Measurements from ENCODE around the gene KY. TPM values are rescaled to one million over a fixed set of nuclear protein-coding genes. Genes with fewer than 3 reads are reported as not detected.
A peak's percentile ranks its signal among the peaks of the same experiment; 100 is the strongest.

The KY gene
- polyA plus RNA-seq, 1 donor from 2014 or later, result 1.7 TPM

DNA sequence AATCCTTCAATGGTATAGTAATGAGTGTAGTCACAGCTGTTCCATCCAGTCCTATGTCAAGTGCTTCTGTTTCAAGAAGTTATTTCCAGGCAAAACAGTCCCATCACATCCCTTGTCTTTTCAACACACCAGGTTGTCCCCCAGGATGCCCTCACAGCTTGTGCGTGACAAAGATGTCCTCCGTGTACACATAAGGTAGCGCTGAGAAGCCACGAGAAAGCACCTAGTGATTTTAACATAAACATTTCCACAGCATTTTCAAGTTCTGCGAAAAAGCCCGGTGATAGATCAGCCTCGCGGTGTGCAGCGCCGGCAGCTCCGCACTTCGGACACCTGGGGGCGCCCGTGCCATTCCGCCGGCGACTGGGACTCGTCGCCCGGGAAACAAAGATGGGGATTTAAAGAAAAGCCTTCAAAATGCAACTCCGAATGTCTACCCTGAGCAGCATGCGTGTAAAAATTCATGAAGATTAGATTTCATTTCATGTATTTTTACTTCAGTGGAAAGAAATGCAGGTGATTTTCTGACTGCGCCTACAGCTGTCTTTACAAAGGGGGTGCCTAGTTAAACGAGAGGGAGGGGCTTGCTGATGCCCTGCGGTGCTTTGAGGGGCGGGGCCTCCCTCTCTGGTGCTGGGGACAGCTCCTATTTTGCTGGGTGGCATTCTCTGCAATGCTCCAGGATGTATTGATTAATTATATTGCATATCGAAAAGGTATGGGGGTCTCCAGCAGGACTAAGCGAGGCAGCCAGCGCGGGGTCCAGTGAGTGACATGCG is 49.9 kb downstream of the KY start:
- Histone ChIP-seq H3K4me3 (ENCODE audit: low read length) (peak overlapping the region; percentile 41), H3K9me3 (ENCODE audit: low read length) (no peaks in the 10 kb centered on the region), H3K9ac (ENCODE audit: low read length) (peak overlapping the region; percentile 68), H3F3A (ENCODE audit: insufficient read depth, low read length, poor library complexity, severe bottlenecking) (no peaks in the 10 kb centered on the region), H3K27me3 (ENCODE audit: insufficient read depth, low read depth, low read length) (no peaks in the 10 kb centered on the region), H2AFZ (ENCODE audit: low read depth, low read length) (peak overlapping the region; percentile 63), H3K36me3 (ENCODE audit: insufficient read depth, low read length) (no peaks in the 10 kb centered on the region), H3K27ac (ENCODE audit: low read length) (peak overlapping the region; percentile 92), H4K20me1 (ENCODE audit: insufficient read depth) (no peaks in the 10 kb centered on the region), H3K9me2 (ENCODE audit: insufficient read depth, low read length) (no peaks in the 10 kb centered on the region), H3K79me2 (replicated peaks; ENCODE audit: insufficient read depth, low read length) (no peaks in the 10 kb centered on the region), H3K4me2 (ENCODE audit: low read length) (peak overlapping the region; percentile 43)
- TF ChIP-seq, protein P1, sequence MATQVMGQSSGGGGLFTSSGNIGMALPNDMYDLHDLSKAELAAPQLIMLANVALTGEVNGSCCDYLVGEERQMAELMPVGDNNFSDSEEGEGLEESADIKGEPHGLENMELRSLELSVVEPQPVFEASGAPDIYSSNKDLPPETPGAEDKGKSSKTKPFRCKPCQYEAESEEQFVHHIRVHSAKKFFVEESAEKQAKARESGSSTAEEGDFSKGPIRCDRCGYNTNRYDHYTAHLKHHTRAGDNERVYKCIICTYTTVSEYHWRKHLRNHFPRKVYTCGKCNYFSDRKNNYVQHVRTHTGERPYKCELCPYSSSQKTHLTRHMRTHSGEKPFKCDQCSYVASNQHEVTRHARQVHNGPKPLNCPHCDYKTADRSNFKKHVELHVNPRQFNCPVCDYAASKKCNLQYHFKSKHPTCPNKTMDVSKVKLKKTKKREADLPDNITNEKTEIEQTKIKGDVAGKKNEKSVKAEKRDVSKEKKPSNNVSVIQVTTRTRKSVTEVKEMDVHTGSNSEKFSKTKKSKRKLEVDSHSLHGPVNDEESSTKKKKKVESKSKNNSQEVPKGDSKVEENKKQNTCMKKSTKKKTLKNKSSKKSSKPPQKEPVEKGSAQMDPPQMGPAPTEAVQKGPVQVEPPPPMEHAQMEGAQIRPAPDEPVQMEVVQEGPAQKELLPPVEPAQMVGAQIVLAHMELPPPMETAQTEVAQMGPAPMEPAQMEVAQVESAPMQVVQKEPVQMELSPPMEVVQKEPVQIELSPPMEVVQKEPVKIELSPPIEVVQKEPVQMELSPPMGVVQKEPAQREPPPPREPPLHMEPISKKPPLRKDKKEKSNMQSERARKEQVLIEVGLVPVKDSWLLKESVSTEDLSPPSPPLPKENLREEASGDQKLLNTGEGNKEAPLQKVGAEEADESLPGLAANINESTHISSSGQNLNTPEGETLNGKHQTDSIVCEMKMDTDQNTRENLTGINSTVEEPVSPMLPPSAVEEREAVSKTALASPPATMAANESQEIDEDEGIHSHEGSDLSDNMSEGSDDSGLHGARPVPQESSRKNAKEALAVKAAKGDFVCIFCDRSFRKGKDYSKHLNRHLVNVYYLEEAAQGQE (IDR thresholded peaks at IDR 0.05; ENCODE audit: borderline replicate concordance), result no peak
- TF ChIP-seq TAF1 (IDR thresholded peaks at IDR 0.05; ENCODE audit: low read depth), result no peak
- peak; percentile 100 for TF ChIP-seq RAD21 (conservative IDR thresholded peaks at IDR 0.05)
- no peak for TF ChIP-seq POLR2AphosphoS5 (IDR thresholded peaks at IDR 0.05)
- peak; percentile 98 for TF ChIP-seq SMC3 (conservative IDR thresholded peaks at IDR 0.05; ENCODE audit: poor library complexity)
- TF ChIP-seq EZH2 (IDR thresholded peaks at IDR 0.05; ENCODE audit: borderline replicate concordance, insufficient read depth, low read length, poor library complexity, severe bottlenecking), result no peak
- peak; percentile 22 for TF ChIP-seq EP300 (conservative IDR thresholded peaks at IDR 0.05; ENCODE audit: poor library complexity, severe bottlenecking)
- TF ChIP-seq MXI1 (conservative IDR thresholded peaks at IDR 0.05; ENCODE audit: poor library complexity, severe bottlenecking), result peak; percentile 64
- TF ChIP-seq, protein P2, sequence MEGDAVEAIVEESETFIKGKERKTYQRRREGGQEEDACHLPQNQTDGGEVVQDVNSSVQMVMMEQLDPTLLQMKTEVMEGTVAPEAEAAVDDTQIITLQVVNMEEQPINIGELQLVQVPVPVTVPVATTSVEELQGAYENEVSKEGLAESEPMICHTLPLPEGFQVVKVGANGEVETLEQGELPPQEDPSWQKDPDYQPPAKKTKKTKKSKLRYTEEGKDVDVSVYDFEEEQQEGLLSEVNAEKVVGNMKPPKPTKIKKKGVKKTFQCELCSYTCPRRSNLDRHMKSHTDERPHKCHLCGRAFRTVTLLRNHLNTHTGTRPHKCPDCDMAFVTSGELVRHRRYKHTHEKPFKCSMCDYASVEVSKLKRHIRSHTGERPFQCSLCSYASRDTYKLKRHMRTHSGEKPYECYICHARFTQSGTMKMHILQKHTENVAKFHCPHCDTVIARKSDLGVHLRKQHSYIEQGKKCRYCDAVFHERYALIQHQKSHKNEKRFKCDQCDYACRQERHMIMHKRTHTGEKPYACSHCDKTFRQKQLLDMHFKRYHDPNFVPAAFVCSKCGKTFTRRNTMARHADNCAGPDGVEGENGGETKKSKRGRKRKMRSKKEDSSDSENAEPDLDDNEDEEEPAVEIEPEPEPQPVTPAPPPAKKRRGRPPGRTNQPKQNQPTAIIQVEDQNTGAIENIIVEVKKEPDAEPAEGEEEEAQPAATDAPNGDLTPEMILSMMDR (IDR thresholded peaks at IDR 0.05; ENCODE audit: poor library complexity, severe bottlenecking), result peak; percentile 98

DNA sequence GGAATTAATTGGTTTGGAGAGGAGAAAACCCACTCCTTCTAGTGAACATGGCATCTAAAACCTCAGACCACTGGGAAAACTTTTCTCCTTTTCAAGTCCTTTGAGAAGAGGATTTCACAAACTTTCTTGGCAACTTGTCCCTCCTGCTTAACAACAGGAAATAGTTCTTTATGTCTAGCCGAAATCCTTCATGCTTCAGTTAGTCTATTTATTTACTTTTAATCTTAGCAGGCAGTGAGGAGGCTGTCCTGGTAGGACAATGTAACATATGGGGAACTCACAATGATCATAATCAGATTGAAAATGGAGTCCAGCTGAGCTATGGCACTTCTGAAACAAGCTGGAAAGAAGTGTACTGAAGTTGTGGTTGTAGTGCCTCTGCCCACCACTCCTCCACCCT is 50.6 kb downstream of the KY start:
- Histone ChIP-seq H3K4me3 (ENCODE audit: low read length) (no peak overlapping the region), H3K9ac (ENCODE audit: low read length) (no peak overlapping the region), H3K9me2 (ENCODE audit: insufficient read depth, low read length) (no peaks in the 10 kb centered on the region), H3K4me2 (ENCODE audit: low read length) (no peak overlapping the region), H3K9me3 (ENCODE audit: low read length) (no peaks in the 10 kb centered on the region), H3K36me3 (ENCODE audit: insufficient read depth, low read length) (no peaks in the 10 kb centered on the region), H3F3A (ENCODE audit: insufficient read depth, low read length, poor library complexity, severe bottlenecking) (no peaks in the 10 kb centered on the region), H3K27ac (ENCODE audit: low read length) (no peak overlapping the region), H4K20me1 (ENCODE audit: insufficient read depth) (no peaks in the 10 kb centered on the region), H2AFZ (ENCODE audit: low read depth, low read length) (no peak overlapping the region), H3K79me2 (replicated peaks; ENCODE audit: insufficient read depth, low read length) (no peaks in the 10 kb centered on the region), H3K27me3 (ENCODE audit: insufficient read depth, low read depth, low read length) (no peaks in the 10 kb centered on the region)
- TF ChIP-seq MXI1 (conservative IDR thresholded peaks at IDR 0.05; ENCODE audit: poor library complexity, severe bottlenecking) (no peak), EP300 (conservative IDR thresholded peaks at IDR 0.05; ENCODE audit: poor library complexity, severe bottlenecking) (no peak), SMC3 (conservative IDR thresholded peaks at IDR 0.05; ENCODE audit: poor library complexity) (no peak)
- TF ChIP-seq, protein P2 (IDR thresholded peaks at IDR 0.05; ENCODE audit: poor library complexity, severe bottlenecking), result no peak
